CD14-positive monocyte (primary cell): ENCODE measurements around the gene CD247. TPM values are rescaled to one million over a fixed set of nuclear protein-coding genes. Genes with fewer than 3 reads are reported as not detected.

Experiments
- DNase-seq, 3 donors: peaks; one replicate each; pipeline ENCODE4 v3.0.0-alpha.2; 2011 to 2022
- H2AFZ ChIP-seq: 2 replicates; pipeline ENCODE4 v1.6.0; 2012; ENCODE audit warnings: mild to moderate bottlenecking, low read depth, low read length, inconsistent platforms; ENCODE audit not compliant: insufficient read depth, poor library complexity, severe bottlenecking
- H3K27ac ChIP-seq, 2 donors: 1 replicate in 1 of 2; 2 replicates in 1 of 2; pipeline ENCODE4 v1.5.1; 2012 to 2013; ENCODE audit warnings: low read length in 2 of 2, control low read depth in 1 of 2, inconsistent platforms in 1 of 2, low read depth in 1 of 2, mild to moderate bottlenecking in 1 of 2
- H3K27me3 ChIP-seq, 2 donors: one replicate each; pipeline versions ENCODE4 v1.6.0 to v1.6.1; 2011 to 2013; ENCODE audit warnings: low read length in 2 of 2; ENCODE audit not compliant: control insufficient read depth in 2 of 2, insufficient read depth in 2 of 2
- H3K36me3 ChIP-seq, 2 donors: replicated peaks in 1 of 2; 1 replicate in 1 of 2; 2 replicates in 1 of 2; pipeline versions ENCODE4 v1.5.1 to v1.6.1; 2012 to 2013; ENCODE audit warnings: low read length in 2 of 2, control low read depth in 1 of 2, inconsistent platforms in 1 of 2, mild to moderate bottlenecking in 1 of 2; ENCODE audit not compliant: insufficient read depth in 2 of 2, control insufficient read depth in 1 of 2
- H3K4me1 ChIP-seq, 2 donors: 1 replicate in 1 of 2; 2 replicates in 1 of 2; pipeline versions ENCODE4 v1.5.1 to v1.6.1; 2012 to 2013; ENCODE audit warnings: low read length in 2 of 2, control low read depth in 1 of 2, inconsistent platforms in 1 of 2, mild to moderate bottlenecking in 1 of 2, moderate library complexity in 1 of 2; ENCODE audit not compliant: insufficient read depth in 2 of 2, control insufficient read depth in 1 of 2
- H3K4me2 ChIP-seq: replicated peaks from 2 replicates; pipeline ENCODE3; 2012; ENCODE audit warnings: low read length, moderate library complexity, mild to moderate bottlenecking; ENCODE audit not compliant: poor library complexity, severe bottlenecking; ENCODE audit errors: extremely low read depth
- H3K4me3 ChIP-seq, 3 experiments: fragments of 200-600 bp in 1 of 3; sonication (generic) in 1 of 3; replicated peaks in 1 of 3; 1 replicate in 2 of 3; 2 replicates in 1 of 3; pipeline ENCODE4 v1.5.1; 2011 to 2013; ENCODE audit warnings: low read length in 3 of 3, mild to moderate bottlenecking in 3 of 3, control low read depth in 2 of 3, low read depth in 2 of 3, inconsistent platforms in 1 of 3, moderate library complexity in 1 of 3
- H3K79me2 ChIP-seq: 2 replicates; pipeline ENCODE4 v1.6.0; 2012; ENCODE audit warnings: mild to moderate bottlenecking, control low read depth, inconsistent platforms, low read length, moderate library complexity; ENCODE audit not compliant: insufficient read depth
- H3K9ac ChIP-seq: 2 replicates; pipeline ENCODE4 v1.6.0; 2017; ENCODE audit warnings: low read length, mild to moderate bottlenecking; ENCODE audit not compliant: insufficient read depth, poor library complexity, severe bottlenecking
- H3K9me3 ChIP-seq, 2 donors: replicated peaks in 1 of 2; 1 replicate in 1 of 2; 2 replicates in 1 of 2; pipeline versions ENCODE4 v1.5.1 to v1.6.1; 2012 to 2013; ENCODE audit warnings: low read length in 2 of 2, control low read depth in 1 of 2; ENCODE audit not compliant: control insufficient read depth in 1 of 2, insufficient read depth in 1 of 2
- H4K20me1 ChIP-seq: 2 replicates; pipeline ENCODE4 v1.6.0; 2012; ENCODE audit warnings: mild to moderate bottlenecking, low read length, control low read depth, moderate library complexity; ENCODE audit not compliant: insufficient read depth
- H3K27ac Mint-ChIP-seq, 7 donors: one replicate each; pipeline ENCODE4 v1.8.0; 2020; ENCODE audit warnings: mild to moderate bottlenecking in 7 of 7, mixed read lengths in 7 of 7, moderate library complexity in 6 of 7, inconsistent platforms in 2 of 7
- H3K27me3 Mint-ChIP-seq, 3 donors: one replicate each; pipeline ENCODE4 v1.8.0; 2021 to 2022; ENCODE audit warnings: low read depth in 3 of 3, mild to moderate bottlenecking in 3 of 3, mixed read lengths in 3 of 3, moderate library complexity in 3 of 3, inconsistent platforms in 1 of 3
- H3K36me3 Mint-ChIP-seq, 2 donors: one replicate each; pipeline ENCODE4 v1.8.0; 2020; ENCODE audit warnings: mixed read lengths in 2 of 2, inconsistent platforms in 1 of 2, mild to moderate bottlenecking in 1 of 2
- H3K4me1 Mint-ChIP-seq: one replicate; pipeline ENCODE4 v1.8.0; 2020; ENCODE audit warnings: mild to moderate bottlenecking, mixed read lengths
- H3K4me3 Mint-ChIP-seq, 2 donors: one replicate each; pipeline ENCODE4 v1.8.0; 2020; ENCODE audit warnings: mild to moderate bottlenecking in 2 of 2, mixed read lengths in 2 of 2, moderate library complexity in 1 of 2
- H3K9me3 Mint-ChIP-seq, 7 donors: one replicate each; pipeline ENCODE4 v1.8.0; 2020 to 2022; ENCODE audit warnings: mixed read lengths in 7 of 7, mild to moderate bottlenecking in 6 of 7, moderate library complexity in 6 of 7, inconsistent platforms in 2 of 7
- CTCF ChIP-seq: fragments of 200-600 bp; IDR thresholded peaks from one replicate; pipeline ENCODE4 v1.8.0; 2022; ENCODE audit warnings: antibody characterized with exemption, mild to moderate bottlenecking
- WGBS: methylation state at CpG from one replicate; pipeline ENCODE4 v1.1.5; 2013; ENCODE audit warnings: missing lambda C conversion rate; ENCODE audit not compliant: insufficient coverage; 5-methylcytosine and 5-hydroxymethylcytosine counted together
- intact Hi-C, 2 donors: fragments of 100-400 bp; cut with micrococcal nuclease; formaldehyde crosslinking; loops; one replicate each; pipeline versions ENCODE4 v1.15.0 to v1.15.1; 2023
- polyA plus RNA-seq, 3 donors: library from polyadenylated mRNA; depleted of rRNA in 1 of 3; unstranded in 2 of 3; stranded (reverse) in 1 of 3; fragments of 300-500 nt in 2 of 3; fragments of >200 nt in 1 of 3; fragmentation: Illumina TruSeq in 2 of 3; gene quantifications; 1 replicate in 2 of 3; 2 replicates in 1 of 3; pipeline ENCODE4 v1.2.3, GENCODE V29; 2012 to 2021

The CD247 gene
- polyA plus RNA-seq, 3 donors: 0.29 to 1.8 (median 1.6) TPM

- no peak overlapping the region for H3K27ac Mint-ChIP-seq
- H3K4me2 ChIP-seq: no peak overlapping the region
- no peak overlapping the region for H2AFZ ChIP-seq
- H3K27me3 Mint-ChIP-seq: peaks cover 0 to 3% (median 2%) of the 10 kb centered on the region in 3 donors
- no peak overlapping the region for H3K4me3 Mint-ChIP-seq
- no peaks in the 10 kb centered on the region for H3K79me2 ChIP-seq
- H3K36me3 Mint-ChIP-seq: no peaks in the 10 kb centered on the region
- H3K4me3 ChIP-seq: no peak overlapping the region
- no peak for TF ChIP-seq CTCF
- no peaks in the 10 kb centered on the region for H4K20me1 ChIP-seq
- H3K36me3 ChIP-seq: no peaks in the 10 kb centered on the region
- no peaks in the 10 kb centered on the region for H3K9me3 ChIP-seq
- H3K27ac ChIP-seq: no peak overlapping the region
- H3K9me3 Mint-ChIP-seq: no peaks in the 10 kb centered on the region
- intact Hi-C loops: no loop called here
- no peaks in the 10 kb centered on the region for H3K27me3 ChIP-seq
- H3K4me1 Mint-ChIP-seq: peaks cover 5% of the 10 kb centered on the region
- DNase-seq: no peak
- H3K4me1 ChIP-seq: no peaks in the 10 kb centered on the region
- H3K9ac ChIP-seq: no peak overlapping the region
- no CpG with 5 or more reads among the region's 6 CpGs for WGBS
These were observed 54.3 kb downstream of the CD247 start for GRCh38 chr1:167463875-167464575.

GRCh38 chr1:167463080-167463479, 55.2 kb downstream of the CD247 start:
- Histone ChIP-seq H3K27ac (no peak overlapping the region), H3K36me3 (no peaks in the 10 kb centered on the region), H4K20me1 (no peaks in the 10 kb centered on the region), H2AFZ (no peak overlapping the region), H3K4me3 (no peak overlapping the region), H3K9ac (no peak overlapping the region), H3K79me2 (no peaks in the 10 kb centered on the region), H3K4me1 (no peaks in the 10 kb centered on the region), H3K4me2 (no peak overlapping the region), H3K9me3 (no peaks in the 10 kb centered on the region), H3K27me3 (no peaks in the 10 kb centered on the region)
- H3K4me3 Mint-ChIP-seq: no peak overlapping the region
- no peak for DNase-seq
- H3K36me3 Mint-ChIP-seq: no peaks in the 10 kb centered on the region
- H3K27me3 Mint-ChIP-seq: peaks cover 0 to 4% (median 2%) of the 10 kb centered on the region in 3 donors
- 100% methylated on average over 4 of the region's 4 CpGs for WGBS
- no peak for TF ChIP-seq CTCF
- peaks cover 5% of the 10 kb centered on the region for H3K4me1 Mint-ChIP-seq
- H3K27ac Mint-ChIP-seq: no peak overlapping the region
- intact Hi-C loops: no loop called here
- no peaks in the 10 kb centered on the region for H3K9me3 Mint-ChIP-seq
